OCI-M1 (cell line): Measurements from ENCODE around the gene ZNF101.

ENCODE experiments used
- DNase-seq: peaks from one replicate; lab custom pipeline; 2025; lab: John Stamatoyannopoulos, UW

ZNF101 gene

GRCh38 chr19:19642506-19643157, 26.0 kb upstream of the ZNF101 start:
- DNase-seq = no peak

GRCh38 chr19:19643158-19644053, 25.2 kb upstream of the ZNF101 start, which contains the start of gene GMIP:
TSS of gene GMIP (minus strand) at chr19:19643657. CDS start at chr19:19643529, 128 bp downstream.
- DNase-seq = peak; percentile 97

DNA sequence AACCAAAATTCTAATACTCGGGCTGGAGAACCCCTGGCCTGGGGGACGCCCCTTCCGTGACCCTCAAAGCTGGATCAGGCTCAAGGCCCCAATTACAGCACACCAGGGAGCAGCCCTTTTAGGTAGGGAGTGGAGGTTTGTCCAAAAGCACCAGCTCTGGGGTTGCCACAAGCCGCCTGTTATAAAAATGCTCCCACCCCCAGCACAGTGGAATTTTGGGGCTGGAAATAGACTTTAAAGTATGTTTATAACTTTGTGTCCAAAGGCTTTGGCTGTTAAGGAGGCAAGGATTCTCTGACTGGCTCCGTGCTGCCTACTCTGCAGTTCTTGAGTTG, 24.6 kb upstream of the ZNF101 start:
- DNase-seq = no peak

- DNase-seq = no peak
These were observed 23.3 kb upstream of the ZNF101 start for GRCh38 chr19:19645233-19645870.

DNA sequence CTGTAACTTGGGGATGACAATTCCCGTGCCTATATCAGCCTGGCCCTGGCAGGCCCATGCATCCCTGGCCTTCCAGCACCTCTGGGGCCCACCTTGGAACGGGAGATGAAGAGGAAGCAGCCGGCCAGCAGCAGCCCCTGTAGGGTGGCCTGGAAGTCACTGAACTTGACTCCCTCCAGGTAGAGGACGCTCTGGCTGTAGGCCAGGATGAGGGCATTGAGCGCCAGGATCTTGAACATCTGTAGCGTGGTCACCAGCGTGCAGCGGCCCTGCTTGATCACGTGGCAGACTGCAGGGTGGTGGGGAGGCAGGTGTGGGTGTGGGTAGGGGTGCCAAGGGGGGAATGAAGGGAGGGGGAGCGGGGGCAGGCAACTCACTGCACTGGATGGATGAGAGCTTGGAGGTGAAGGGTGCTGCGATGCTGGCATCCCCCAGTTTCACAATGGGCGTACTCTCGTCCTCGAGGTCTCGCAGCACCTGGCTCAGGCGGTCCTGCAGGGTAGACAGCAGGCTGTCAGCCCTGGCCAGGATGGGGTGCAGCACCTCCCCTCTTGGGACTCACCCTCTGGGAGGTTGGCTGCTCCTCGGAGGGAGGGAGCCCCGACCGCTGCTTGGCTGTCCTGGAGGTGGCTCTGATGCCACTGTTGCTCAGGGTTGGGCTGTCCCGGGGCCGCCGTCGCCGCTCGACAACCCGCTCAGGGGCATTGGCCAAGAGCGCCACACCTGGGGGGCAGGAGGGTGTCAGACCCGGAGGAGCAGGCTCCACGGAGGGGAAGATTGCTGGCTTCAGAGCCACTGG, 21.4 kb upstream of the ZNF101 start:
- DNase-seq = no peak

DNA sequence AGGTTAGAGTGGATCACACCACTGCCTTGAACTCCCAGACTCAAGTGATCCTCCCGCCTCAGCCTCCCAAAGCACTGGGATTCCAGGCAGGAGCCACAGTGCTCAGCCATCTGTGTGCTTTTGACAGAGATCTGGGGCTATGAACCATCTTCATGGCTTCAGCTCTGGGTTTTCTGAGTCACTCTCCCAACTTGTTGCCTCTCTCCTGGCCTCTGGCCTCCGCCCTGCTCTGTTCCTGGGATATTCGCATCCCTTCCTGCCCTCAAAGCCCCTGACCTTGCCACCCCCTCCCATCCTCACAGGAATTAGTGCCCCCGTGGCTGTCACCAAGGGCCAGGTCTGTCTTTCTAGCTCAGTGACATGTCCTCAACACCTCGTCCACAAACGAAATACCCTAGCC, 19.5 kb upstream of the ZNF101 start:
- no peak for DNase-seq

DNA sequence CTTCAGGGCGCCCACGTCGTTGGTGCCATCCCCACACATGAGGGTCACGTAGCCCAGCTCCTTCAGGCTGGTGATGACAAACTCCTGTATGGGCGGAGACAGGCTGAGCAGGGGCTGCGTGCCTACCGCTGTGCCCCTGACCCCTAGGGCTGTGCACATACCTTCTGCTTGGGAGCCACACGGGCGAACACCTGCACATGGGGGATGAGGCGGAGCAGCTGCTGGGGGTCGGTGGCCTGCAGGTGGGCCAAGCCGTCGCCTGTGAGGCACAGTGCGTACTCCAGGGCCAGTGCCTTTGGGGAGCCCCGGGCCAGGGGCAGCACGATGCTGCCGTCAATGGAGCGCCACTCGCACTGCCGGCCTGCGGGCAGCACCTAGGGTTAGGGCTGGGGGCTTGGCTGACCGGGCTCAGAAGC, 19.1 kb upstream of the ZNF101 start:
- DNase-seq = no peak

DNA sequence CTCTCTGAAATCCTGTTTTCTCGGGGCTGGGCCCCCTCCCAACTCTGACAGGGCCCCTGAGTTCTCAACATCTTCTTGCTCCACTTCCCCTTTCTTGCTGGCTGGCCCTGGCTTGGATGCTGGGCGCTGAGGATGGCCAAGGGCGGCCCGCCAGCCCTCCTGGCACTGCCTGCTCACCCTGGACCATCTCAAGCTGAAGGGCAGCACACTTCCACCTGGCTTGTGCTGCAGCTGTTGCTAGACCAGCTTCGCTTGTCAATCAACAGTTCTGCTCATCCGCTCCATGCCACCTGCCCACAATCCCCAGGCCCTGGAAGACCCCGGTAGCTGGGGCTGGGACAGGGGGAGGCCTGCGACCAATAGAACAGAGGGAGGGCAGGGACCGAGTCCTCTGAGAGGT, 18.3 kb upstream of the ZNF101 start:
- no peak for DNase-seq

- DNase-seq = no peak
These were observed 17.6 kb upstream of the ZNF101 start for GRCh38 chr19:19651076-19651475.

DNA sequence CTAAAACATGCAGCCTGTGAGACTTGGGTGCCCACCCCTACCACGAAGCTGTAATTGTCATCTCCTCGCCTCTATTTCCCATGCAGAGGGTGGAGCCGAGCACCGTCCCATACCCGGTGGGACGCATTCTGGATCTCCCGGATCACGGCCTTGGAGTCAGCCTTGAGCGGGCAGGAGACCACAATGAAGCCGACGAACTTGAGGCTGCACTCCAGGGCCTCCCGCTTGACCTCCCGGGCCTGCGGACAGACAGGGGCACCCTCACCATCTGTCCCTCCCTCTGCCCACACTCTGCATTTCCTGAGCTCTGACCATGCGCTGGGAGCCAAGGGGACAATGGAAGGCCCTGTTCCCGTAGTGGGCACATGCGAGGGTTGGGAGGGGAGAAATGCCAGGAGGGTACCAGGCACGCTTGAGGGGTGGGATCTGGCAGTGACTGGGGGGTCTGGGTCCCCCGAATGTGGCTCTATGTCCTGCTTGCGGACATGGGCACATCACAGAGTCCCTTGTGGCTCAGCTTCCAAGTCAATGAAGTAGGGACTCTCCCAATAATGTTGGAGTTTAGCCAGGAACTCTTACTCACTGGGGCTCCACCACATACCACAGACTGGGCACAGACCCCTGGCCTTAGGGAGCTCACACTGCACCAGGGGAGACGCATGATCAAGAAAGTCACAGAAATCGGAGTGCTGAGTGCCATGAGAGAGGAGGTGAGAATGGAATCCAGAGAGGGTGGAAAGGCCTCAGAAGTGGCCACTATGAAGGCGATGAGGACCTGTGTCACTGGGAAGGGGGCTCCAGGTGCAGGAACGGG, 15.9 kb upstream of the ZNF101 start:
- DNase-seq = no peak

DNA sequence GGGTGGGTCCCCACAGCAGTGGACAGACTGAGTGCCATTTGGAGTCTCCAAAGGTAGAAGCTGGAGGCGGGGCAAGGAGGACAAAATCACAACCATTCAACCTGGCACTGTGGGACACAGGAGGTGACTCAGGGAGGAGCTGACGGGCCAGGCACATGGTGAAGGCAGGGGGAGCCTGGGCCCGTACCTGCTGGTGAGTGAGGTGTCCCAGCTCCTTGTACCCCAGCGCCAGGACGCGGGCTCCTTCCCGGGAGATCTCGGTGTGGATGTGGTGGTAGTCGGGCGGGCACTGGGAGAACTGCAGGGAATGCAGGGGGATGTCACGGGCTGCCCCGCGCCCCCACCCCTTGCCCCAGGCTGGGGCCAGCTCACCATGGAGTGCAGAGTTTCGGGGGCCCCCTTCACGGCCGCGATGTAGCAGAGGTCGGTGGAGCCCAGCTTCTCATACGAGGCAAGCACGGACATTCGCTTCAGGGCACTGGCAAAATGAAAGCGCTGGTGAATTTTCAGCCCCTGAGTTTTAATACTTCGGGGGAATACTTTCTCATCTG, 15.0 kb upstream of the ZNF101 start:
- DNase-seq = no peak

- no peak for DNase-seq
These were observed 14.2 kb upstream of the ZNF101 start for GRCh38 chr19:19654441-19654840.

GRCh38 chr19:19655051-19655594, 13.5 kb upstream of the ZNF101 start:
- DNase-seq = no peak

DNA sequence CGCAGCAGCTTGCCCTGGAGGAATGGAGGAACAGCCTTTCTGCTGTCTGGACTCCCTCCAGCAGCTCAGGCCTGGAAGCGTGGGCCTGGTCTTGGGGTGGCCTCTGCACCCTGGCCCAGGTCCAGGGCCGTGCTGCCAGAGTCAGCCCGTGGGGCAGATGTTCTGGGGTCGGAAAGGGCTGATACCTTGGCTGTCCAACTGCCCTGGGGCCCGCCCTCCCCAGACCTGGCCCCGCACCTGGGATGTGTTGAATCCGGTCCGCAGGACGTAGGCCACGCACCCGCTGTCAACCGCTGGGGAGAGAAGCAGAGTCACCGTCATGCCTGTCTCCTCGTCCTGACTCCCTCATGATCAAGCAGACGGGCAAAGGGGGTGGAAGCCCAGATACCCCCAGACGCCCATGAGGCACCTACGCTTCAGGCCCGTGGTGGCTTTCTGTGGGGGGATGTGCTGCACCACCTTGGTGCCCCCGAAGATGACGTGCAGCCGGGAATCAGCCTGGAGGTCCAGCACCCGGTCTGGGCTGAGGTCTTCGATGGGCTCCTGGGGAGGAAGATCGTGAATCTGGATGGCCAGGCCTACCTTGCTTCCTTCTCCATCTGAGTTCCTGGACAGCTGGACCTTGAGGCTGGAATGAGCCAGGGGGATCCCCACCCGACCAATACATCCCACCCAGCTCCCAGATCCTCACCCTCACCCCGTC, 12.8 kb upstream of the ZNF101 start:
- no peak for DNase-seq

- DNase-seq = no peak
These were observed 11.9 kb upstream of the ZNF101 start for GRCh38 chr19:19656451-19657396.

DNA sequence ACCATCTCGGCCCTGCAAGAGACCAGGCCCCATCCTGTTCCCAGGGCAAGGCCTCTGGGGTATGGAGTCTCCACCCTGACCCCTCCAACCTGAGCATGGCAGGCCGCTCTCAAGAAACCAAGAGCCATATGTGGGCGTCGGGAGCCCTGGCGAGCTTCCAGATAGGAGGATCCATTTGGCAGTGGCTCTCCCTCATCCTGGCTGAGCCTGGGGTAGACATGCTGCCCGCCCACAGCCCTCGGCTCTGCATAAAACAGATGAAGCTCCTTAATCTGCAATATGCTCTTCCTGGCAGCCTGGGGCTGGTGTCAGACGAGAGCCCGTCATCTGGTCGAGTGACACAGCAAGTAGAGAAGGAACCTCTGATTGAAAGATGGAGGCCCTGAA, 11.2 kb upstream of the ZNF101 start:
- DNase-seq = no peak

- DNase-seq = no peak
These were observed 8.9 kb upstream of the ZNF101 start for GRCh38 chr19:19659646-19660245.

GRCh38 chr19:19661141-19661674, 7.4 kb upstream of the ZNF101 start:
- no peak for DNase-seq
